SJSA1 (cell line): ENCODE measurements around the gene UXS1. TPM values are rescaled to one million over a fixed set of nuclear protein-coding genes. Genes with fewer than 3 reads are reported as not detected.

ENCODE experiments used
- DNase-seq, 2 experiments: peaks; one replicate each; pipeline ENCODE4 v3.0.0-alpha.2; 2015 to 2020; ENCODE audit warnings: low spot score in 2 of 2, low read depth in 1 of 2
- H3K27ac ChIP-seq: fragments of 250-450 bp; sonication (Bioruptor Pico); 2 replicates; pipeline ENCODE4 v1.5.1; 2020; ENCODE audit warnings: mild to moderate bottlenecking, moderate library complexity
- H3K27me3 ChIP-seq: fragments of 250-450 bp; sonication (Bioruptor Pico); replicated peaks from 2 replicates; pipeline ENCODE4 v1.5.1; 2020; ENCODE audit warnings: mild to moderate bottlenecking, moderate library complexity
- H3K36me3 ChIP-seq: fragments of 250-450 bp; sonication (Bioruptor Pico); 2 replicates; pipeline ENCODE4 v1.5.1; 2020; ENCODE audit warnings: mild to moderate bottlenecking
- H3K4me1 ChIP-seq: fragments of 250-450 bp; sonication (Bioruptor Pico); replicated peaks from 2 replicates; pipeline ENCODE4 v1.6.1; 2021; ENCODE audit warnings: mild to moderate bottlenecking
- H3K4me3 ChIP-seq: fragments of 250-450 bp; sonication (Bioruptor Pico); 2 replicates; pipeline ENCODE4 v1.5.1; 2020; ENCODE audit warnings: mild to moderate bottlenecking
- H3K9me3 ChIP-seq: fragments of 250-450 bp; sonication (Bioruptor Pico); replicated peaks from 2 replicates; pipeline ENCODE4 v1.5.1; 2020; ENCODE audit warnings: mild to moderate bottlenecking
- total RNA-seq: library from RNA; depleted of rRNA; stranded (reverse); fragments of >200 nt; shearing (Covaris generic); gene quantifications from 2 replicates; pipeline ENCODE4 v1.2.3, GENCODE V29; 2014

The UXS1 gene
- total RNA-seq, 1 experiment from 2014 or later: 60.6 TPM

DNA sequence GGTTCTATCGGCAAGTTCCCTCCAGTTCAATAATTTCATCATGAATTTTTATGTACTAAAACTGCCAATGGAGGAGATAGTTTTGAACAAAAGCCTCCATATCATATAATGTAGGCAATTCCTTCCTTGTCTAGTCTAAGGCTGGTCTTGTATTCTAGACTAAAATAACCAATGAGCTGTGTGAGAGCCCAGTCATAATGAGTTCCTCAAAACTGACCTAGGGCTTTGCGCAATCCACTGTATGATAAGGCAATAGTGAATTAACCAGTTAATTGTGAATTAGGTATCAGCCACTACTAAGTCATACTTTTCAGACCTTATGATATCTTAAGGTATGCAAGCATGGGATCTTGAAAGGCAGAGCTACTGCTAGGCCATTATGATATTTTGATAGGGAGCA lies 7.6 kb upstream of the UXS1 start:
- H3K27me3 ChIP-seq: no peaks in the 10 kb centered on the region
- no peak overlapping the region for H3K4me3 ChIP-seq
- H3K36me3 ChIP-seq: no peaks in the 10 kb centered on the region
- no peak overlapping the region for H3K27ac ChIP-seq
- peaks cover 4% of the 10 kb centered on the region for H3K4me1 ChIP-seq
- no peaks in the 10 kb centered on the region for H3K9me3 ChIP-seq
- no peak for DNase-seq

DNA sequence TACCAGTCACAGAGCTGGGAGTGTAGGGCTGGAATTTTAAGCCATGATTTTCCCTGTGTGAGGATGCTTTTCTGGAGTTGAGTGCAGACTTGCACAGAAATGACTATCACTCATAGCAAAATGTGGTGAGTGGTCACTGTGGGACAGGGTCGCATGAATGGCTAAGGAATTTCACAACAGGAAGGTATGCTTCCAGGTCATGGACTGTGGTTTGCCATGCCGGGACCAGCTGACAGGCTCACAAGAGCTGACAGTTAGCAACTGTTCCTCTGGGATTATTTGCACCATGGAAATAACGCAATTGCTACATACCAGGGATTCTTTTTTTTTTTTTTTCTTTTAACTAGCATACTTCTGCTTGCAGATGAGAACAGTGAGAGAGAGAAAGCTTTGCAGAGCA lies 3.8 kb upstream of the UXS1 start:
- H3K27ac ChIP-seq: no peak overlapping the region

DNA sequence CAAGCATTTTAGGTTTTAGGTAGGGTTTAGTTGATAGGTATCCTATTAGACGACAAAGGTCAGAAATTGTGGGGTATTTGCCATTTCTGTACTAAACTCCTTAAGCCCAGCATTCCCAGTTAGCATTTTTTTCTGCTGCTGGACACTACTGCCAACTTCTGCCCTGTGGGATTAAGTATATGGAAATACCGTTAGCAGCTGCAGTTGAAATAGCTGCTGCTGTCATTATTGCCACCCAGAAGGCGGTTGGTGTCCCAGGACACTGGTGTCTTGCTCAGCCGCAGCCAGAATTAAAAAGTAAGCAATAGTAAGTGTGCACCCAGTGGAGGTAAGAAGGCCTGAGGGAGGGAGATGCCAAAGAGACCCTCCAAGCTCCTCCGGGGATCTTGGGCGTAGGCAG lies 1.9 kb upstream of the UXS1 start:
- H3K27me3 ChIP-seq: no peaks in the 10 kb centered on the region
- H3K27ac ChIP-seq: no peak overlapping the region
- no peak overlapping the region for H3K4me3 ChIP-seq
- no peaks in the 10 kb centered on the region for H3K9me3 ChIP-seq
- peaks cover 23% of the 10 kb centered on the region for H3K4me1 ChIP-seq
- peaks cover 8% of the 10 kb centered on the region for H3K36me3 ChIP-seq
- no peak for DNase-seq

More for the DNA sequence above, 3.8 kb upstream of the UXS1 start:
- Histone ChIP-seq H3K4me1 (peaks cover 8% of the 10 kb centered on the region), H3K4me3 (no peak overlapping the region), H3K9me3 (no peaks in the 10 kb centered on the region), H3K27me3 (no peaks in the 10 kb centered on the region), H3K36me3 (peaks cover 5% of the 10 kb centered on the region)
- DNase-seq: peak in 1 of 2 experiments; percentile 32

DNA sequence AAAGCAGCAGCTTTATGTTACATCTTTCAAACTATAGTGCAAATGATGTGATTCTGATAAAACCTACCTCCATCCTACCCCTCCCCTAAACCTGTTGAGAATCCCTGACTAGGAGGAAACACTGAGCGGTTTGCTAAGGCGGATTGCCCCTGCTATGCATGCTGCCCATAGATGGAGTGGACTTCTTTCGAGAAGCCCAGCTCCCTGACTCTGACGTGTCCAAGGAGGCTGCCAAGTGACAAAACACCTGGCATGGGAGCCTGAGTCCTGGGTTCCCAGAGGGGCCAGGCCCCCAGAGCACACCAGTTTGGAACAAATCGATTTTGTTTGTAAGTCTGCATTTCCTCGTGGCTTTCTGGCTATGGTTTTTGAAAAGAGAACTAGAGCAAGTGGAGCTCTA lies 1.4 kb upstream of the UXS1 start:
- no peak overlapping the region for H3K4me3 ChIP-seq
- peaks cover 8% of the 10 kb centered on the region for H3K36me3 ChIP-seq
- peaks cover 23% of the 10 kb centered on the region for H3K4me1 ChIP-seq
- no peak for DNase-seq
- H3K27me3 ChIP-seq: no peaks in the 10 kb centered on the region
- no peaks in the 10 kb centered on the region for H3K9me3 ChIP-seq
- H3K27ac ChIP-seq: no peak overlapping the region

DNA sequence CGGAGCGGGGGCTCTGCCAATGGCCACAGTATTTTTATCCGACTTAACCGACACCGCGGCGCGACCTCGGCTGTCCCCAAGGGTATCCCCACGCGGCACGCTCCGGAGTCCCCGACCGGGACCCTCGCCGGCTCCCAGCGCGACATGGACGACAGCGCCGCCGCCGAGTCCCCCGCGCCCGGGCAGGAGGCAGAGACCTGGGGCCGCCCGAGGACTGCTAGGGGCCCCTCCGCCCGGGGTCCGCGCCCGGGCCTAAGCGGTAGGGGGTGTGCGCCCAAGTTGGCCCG lies 468 bp downstream of the UXS1 start:
- peak in 1 of 2 experiments; percentile 47 for DNase-seq
- Histone ChIP-seq H3K36me3 (peaks cover 8% of the 10 kb centered on the region), H3K4me3 (peak overlapping the region; percentile 96), H3K27me3 (no peaks in the 10 kb centered on the region), H3K27ac (peak overlapping the region; percentile 65), H3K4me1 (peaks cover 37% of the 10 kb centered on the region), H3K9me3 (no peaks in the 10 kb centered on the region)

DNA sequence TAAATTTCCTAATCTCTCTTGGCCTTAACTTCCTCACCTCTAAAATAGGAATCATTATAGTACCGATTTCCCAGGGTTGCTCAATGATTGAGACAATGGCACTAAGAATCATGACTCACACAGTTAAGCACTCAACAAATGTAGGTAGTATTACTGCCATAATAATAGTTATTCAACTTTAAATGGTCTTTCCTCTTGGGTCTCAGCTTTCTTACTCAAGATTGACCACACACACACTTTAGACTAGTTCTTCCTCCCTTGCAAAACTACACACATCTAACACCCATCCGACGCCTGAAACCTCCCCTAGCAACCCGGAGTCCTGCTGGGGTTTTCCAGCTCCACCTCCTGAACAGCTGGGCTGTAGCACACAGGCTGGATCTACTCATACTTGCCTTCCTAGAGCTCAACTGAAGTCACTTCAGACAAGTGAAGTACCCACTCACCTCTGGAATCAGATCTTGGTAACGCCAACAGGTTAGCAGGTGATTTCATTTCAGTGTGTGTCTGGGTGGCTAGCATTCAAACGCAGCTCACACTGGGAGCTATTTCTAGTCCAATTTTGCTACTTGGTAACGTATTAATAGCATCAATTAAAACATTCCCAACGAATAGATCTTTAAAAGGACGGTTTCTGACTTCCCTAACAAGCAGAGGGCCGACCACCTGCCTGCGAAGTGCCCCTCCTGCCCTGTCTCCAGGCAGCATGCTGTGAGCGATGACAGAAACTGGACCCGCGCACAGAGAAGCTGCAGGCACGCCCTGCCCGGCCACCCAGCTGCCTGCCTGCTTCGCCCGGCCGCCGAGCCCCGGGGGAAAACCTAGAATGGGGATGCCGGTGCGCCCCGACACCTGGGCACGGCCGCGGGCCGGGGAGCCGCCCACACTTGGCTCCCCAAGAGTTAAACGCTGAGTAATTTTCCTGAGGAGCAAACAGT lies 1.1 kb downstream of the UXS1 start:
- Histone ChIP-seq H3K36me3 (peaks cover 8% of the 10 kb centered on the region), H3K9me3 (no peaks in the 10 kb centered on the region), H3K4me1 (peaks cover 37% of the 10 kb centered on the region), H3K27ac (peak overlapping the region; percentile 65), H3K4me3 (peak overlapping the region; percentile 96), H3K27me3 (no peaks in the 10 kb centered on the region)
- DNase-seq: peak; percentile 82 to 86

DNA sequence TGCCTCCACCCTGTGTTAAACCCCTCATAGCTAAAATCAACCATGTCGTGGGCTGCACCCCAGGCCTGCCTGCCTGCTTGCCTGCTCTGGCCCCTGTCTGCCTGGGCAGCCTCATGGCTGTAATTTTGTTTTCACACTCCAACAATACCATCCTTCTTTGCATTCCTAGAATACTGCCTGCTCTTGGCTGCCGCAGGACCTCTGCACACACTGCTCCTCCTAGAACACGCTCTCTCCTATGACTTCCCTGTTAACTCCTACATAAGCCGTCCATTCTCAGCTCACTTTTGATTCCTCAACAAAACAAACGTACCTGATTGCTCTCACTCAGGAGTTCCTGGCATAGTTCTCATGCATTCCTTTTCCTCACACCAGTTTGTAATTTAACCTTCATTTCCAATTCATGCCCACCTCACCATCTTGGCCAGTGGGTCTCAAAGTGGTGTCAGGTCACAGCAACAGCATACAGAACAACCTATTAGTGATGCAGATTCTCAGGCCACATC lies 2.5 kb downstream of the UXS1 start:
- no peaks in the 10 kb centered on the region for H3K27me3 ChIP-seq
- no peaks in the 10 kb centered on the region for H3K9me3 ChIP-seq
- H3K36me3 ChIP-seq: peaks cover 8% of the 10 kb centered on the region
- peaks cover 33% of the 10 kb centered on the region for H3K4me1 ChIP-seq
- no peak overlapping the region for H3K4me3 ChIP-seq
- peak overlapping the region; percentile 65; the same call in 1 of the 2 replicates for H3K27ac ChIP-seq
- DNase-seq: no peak

DNA sequence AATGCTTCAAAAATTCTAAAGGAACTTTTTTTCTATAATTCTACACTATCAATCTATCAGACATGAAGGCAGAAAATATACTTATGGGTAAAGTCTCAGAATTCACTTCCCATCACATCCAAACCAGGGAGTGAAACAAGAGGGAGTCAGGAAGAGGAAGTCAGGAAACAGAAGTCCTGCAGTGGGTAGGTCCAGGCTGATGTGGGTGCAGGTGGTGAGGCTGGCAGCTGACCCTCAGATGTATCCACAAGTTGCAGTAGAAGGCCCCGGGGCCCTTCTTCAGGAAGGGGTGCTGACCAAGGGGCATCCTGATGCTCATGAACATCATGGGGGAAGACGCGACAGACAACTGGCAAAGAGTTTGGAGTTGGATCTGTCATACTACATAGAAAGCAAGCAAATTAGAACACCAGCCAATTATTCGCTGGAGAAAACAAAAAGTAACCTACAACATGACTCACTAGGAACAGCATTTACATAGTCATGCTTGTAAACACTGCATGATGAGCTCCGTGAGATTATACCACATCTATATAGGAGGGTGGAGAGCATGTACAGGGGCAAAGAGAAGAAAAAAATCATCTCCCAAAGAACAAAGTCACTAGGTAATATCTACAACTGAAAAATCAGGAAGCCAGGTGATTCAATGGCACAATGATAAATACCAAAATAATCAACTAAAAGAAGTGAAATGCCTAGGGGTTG lies 4.2 kb downstream of the UXS1 start:
- Histone ChIP-seq H3K4me1 (peaks cover 33% of the 10 kb centered on the region), H3K9me3 (no peaks in the 10 kb centered on the region), H3K27ac (peak overlapping the region; percentile 19; the same call in 1 of the 2 replicates)

DNA sequence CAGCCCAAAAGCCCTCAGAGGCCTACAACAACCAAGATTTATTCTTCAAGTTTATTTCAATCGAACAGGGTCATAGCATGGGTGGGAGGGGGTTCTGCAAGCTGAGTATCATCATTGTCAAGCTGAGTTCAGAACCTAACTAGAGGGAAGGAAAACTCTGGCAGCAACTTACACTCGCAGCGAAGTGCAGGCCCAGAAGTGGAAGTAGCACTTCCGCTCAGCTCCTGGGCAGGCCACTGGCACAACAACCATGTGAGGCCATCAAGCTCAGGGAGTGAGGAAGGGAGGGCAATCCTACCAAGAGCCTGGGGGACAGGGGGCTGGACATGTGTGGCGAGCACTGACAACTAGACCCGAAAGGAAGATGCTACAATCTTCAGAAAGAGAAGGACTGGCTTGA lies 4.8 kb downstream of the UXS1 start:
- H3K27ac ChIP-seq: no peak overlapping the region; the same call in 1 of the 2 replicates
- no peak for DNase-seq
- H3K4me1 ChIP-seq: peaks cover 33% of the 10 kb centered on the region
- H3K4me3 ChIP-seq: no peak overlapping the region
- H3K9me3 ChIP-seq: no peaks in the 10 kb centered on the region
- peaks cover 10% of the 10 kb centered on the region for H3K36me3 ChIP-seq
- no peaks in the 10 kb centered on the region for H3K27me3 ChIP-seq

More for the DNA sequence above, 4.2 kb downstream of the UXS1 start:
- H3K27me3 ChIP-seq: no peaks in the 10 kb centered on the region
- H3K4me3 ChIP-seq: no peak overlapping the region
- peak in 1 of 2 experiments; percentile 55 for DNase-seq
- peaks cover 10% of the 10 kb centered on the region for H3K36me3 ChIP-seq

DNA sequence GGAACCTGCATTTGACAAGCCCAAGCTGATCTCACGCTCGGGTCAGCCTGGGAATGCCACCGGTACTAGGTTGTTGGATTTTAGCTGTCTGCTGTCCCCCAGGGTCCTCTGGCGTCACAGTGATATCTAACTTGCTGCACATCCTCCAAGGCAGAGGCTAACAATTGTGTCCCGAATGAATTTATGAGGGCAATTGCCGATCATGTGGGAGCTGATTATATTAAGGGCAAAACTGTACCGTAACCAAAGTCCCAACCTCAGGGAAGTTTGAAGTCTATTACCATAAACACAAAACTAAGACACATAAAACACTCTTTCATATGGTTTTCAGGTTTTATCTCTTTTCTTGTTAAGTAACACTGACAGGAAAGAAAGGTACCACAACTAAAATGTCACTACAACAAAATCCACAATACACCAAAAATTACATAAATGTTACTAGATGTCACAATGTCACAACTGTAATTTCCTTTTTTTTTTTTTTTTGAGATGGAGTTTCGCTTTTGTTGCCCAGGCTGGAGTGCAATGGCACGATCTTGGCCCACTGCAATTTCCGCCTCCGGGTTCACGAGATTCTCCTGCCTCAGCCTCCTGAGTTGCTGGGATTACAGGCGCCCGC lies 6.7 kb downstream of the UXS1 start:
- Histone ChIP-seq H3K4me1 (peaks cover 33% of the 10 kb centered on the region), H3K4me3 (no peak overlapping the region), H3K36me3 (peaks cover 5% of the 10 kb centered on the region), H3K27ac (no peak overlapping the region), H3K9me3 (no peaks in the 10 kb centered on the region), H3K27me3 (no peaks in the 10 kb centered on the region)
- DNase-seq: no peak

DNA sequence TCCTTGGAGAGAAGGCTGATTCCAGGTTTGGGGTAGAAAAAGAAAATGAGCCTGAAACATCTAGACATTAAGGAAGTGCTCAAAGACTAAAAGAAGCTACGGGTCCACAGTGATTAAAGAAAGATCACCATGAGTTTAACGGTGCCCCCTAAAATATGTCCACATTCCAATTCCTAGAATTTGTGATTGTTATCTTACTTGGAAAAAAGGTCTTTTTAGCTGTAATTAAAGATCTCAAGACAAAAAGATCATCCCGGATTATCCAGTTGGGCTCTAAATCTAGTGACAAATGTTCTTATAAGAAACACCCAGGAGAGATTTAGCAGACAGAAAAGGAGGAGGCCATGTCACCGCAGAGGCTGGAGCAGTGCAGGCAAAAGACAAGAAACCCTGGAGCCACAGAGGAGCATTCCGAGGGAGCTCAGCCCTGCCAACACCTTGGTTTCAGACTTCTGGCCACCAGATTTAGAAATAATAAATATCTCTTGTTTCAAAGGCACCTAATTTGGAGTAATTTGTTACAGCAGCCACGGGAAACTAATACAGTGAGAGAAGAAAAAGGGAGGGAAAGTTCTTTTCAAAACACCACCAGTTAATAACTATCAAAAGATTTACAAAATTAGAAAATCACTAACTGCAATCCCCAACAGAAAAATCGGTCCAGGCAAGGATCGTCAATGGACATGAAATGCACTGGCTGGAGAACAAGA lies 8.5 kb downstream of the UXS1 start:
- H3K27me3 ChIP-seq: no peaks in the 10 kb centered on the region
- H3K36me3 ChIP-seq: peaks cover 2% of the 10 kb centered on the region
- H3K27ac ChIP-seq: no peak overlapping the region
- H3K4me1 ChIP-seq: peaks cover 23% of the 10 kb centered on the region
- no peak for DNase-seq
- H3K4me3 ChIP-seq: no peak overlapping the region
- H3K9me3 ChIP-seq: no peaks in the 10 kb centered on the region

DNA sequence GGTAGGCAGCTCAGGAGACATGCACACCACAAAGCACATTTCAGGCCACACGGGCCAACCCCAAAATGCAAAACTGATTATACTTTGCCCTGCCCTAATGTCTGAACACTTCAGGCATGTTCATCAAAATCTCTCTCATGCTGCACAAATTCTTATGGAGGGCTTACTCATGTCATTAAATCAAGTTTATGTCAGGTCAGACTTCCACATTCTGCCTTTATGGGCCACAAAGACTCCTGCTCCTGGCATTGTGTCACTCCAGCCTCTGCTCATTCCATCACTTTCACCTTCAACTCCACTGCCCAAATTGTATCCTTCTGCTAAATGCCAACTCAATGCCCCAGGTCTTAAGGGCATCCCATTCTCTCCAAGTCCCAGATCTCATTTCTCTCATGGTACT lies 9.2 kb downstream of the UXS1 start:
- Histone ChIP-seq H3K9me3 (no peaks in the 10 kb centered on the region), H3K4me3 (no peak overlapping the region)
- no peak for DNase-seq

DNA sequence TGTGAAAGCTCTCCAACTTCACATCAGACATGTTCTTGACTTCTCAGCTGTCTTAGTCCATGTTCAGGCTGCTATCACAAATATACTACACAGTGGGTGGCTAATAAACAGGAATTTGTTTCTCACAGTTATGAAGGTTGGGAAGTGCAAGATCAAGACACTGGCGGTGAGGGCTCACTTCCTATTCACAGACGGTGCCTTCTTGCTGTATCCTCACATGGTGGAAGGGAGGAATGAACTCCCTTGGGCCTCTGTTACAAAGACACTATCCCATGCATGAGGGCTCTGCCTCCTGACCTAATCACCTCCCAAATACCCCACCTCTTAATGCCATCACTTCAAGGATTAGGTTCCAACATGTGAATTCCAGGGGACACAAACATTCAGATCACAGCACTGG lies 9.7 kb downstream of the UXS1 start:
- H3K27ac ChIP-seq: no peak overlapping the region
- DNase-seq: no peak
- H3K4me1 ChIP-seq: peaks cover 12% of the 10 kb centered on the region
- peaks cover 2% of the 10 kb centered on the region for H3K36me3 ChIP-seq
- no peak overlapping the region for H3K4me3 ChIP-seq
- H3K9me3 ChIP-seq: no peaks in the 10 kb centered on the region
- H3K27me3 ChIP-seq: no peaks in the 10 kb centered on the region

More for the DNA sequence above, 9.2 kb downstream of the UXS1 start:
- H3K27ac ChIP-seq: no peak overlapping the region
- H3K27me3 ChIP-seq: no peaks in the 10 kb centered on the region
- peaks cover 2% of the 10 kb centered on the region for H3K36me3 ChIP-seq
- H3K4me1 ChIP-seq: peaks cover 17% of the 10 kb centered on the region
